H1 (cell line): Measurements from ENCODE around the gene FSIP1. TPM values are rescaled to one million over a fixed set of nuclear protein-coding genes. Genes with fewer than 3 reads are reported as not detected.

Experiments used
- BCL11A ChIP-seq, 2 experiments: IDR thresholded peaks; one replicate each; pipeline ENCODE4 v1.6.1; 2011; ENCODE audit warnings: low read depth in 2 of 2, low read length in 2 of 2, mild to moderate bottlenecking in 2 of 2
- CBX5 ChIP-seq: fragments of 300-800, 300-1000 bp; sonication (generic); IDR thresholded peaks from 2 replicates; pipeline ENCODE4 v1.7.1; 2016; ENCODE audit warnings: antibody characterized with exemption, low read length, low read depth
- CHD7 ChIP-seq: fragments of 300-600 bp; sonication (generic); IDR thresholded peaks from 2 replicates; pipeline ENCODE4 v1.7.1; 2012; ENCODE audit warnings: low read length, moderate library complexity, mild to moderate bottlenecking, inconsistent platforms; ENCODE audit not compliant: insufficient replicate concordance
- HDAC2 ChIP-seq, 2 experiments: fragments of 300-600 bp in 1 of 2; sonication (generic) in 1 of 2; IDR thresholded peaks; 2 replicates each; pipeline ENCODE4 v1.6.1; 2011 to 2012; ENCODE audit warnings: low read depth in 2 of 2, low read length in 2 of 2, mild to moderate bottlenecking in 2 of 2, moderate library complexity in 2 of 2, borderline replicate concordance in 1 of 2, inconsistent platforms in 1 of 2
- MAX ChIP-seq: IDR thresholded peaks from 2 replicates; pipeline ENCODE4 v1.6.1; 2012; ENCODE audit warnings: inconsistent platforms
- SIN3A ChIP-seq, 2 experiments: IDR thresholded peaks in 1 of 2; conservative IDR thresholded peaks in 1 of 2; 2 replicates each; pipeline ENCODE4 v1.6.1; 2011 to 2012; ENCODE audit warnings: low read length in 2 of 2, improper control_type of control experiment in 1 of 2, low read depth in 1 of 2, mild to moderate bottlenecking in 1 of 2
- polyA plus RNA-seq, 7 experiments: library from polyadenylated mRNA; depleted of rRNA in 3 of 7; stranded (reverse) in 5 of 7; unstranded in 2 of 7; fragments of >200 nt in 5 of 7; fragments of 200-250 nt in 2 of 7; gene quantifications; 1 replicate in 5 of 7; 2 replicates in 1 of 7; 4 replicates in 1 of 7; pipeline versions ENCODE4 v1.2.1 to v1.2.3, GENCODE V29; 2011 to 2013; ENCODE audit warnings: missing spikeins in 2 of 7, mixed read lengths in 2 of 7
- total RNA-seq: library from RNA; stranded (reverse); fragmentation: NEBNext Ultra II Directional; extraction: Animal tissue kit (Norgen Biotek cat#: 25700); gene quantifications from 2 replicates; pipeline ENCODE4 v1.2.1, GENCODE V29; 2021

The FSIP1 gene
- total and polyA plus RNA-seq, 2 of the 8 experiments (the other 6 are each of a cell fraction or from before 2014, with no cell fraction given), result 0.18 to 1.3 TPM

- TF ChIP-seq CHD7 (no peak), MAX (no peak), HDAC2 (IDR thresholded peaks at IDR 0.05; ENCODE audit: borderline replicate concordance in 1 of 2, low read depth in 2 of 2, low read length in 2 of 2) (no peak), SIN3A (conservative IDR thresholded peaks at IDR 0.05 in 1 of 2, IDR thresholded peaks at IDR 0.05 in 1 of 2; ENCODE audit: low read depth in 1 of 2, low read length in 2 of 2) (no peak), BCL11A (IDR thresholded peaks at IDR 0.05; ENCODE audit: low read depth in 2 of 2, low read length in 2 of 2) (no peak), CBX5 (no peak)
These were observed 6.6 kb downstream of the FSIP1 start (continued) for GRCh38 chr15:39776068-39776467.
